GM19023 (cell line): Measurements from ENCODE around the gene PPM1H.

Experiments
- ATAC-seq: cut with Tn5 transposase; IDR thresholded peaks from one replicate; pipeline ENCODE4 v1.9.1; 2021; ENCODE audit warnings: mild to moderate bottlenecking, moderate library complexity; ENCODE audit not compliant: unreplicated experiment

Gene PPM1H

GRCh38 chr12:62627181-62627580, 307.8 kb downstream of the PPM1H start:
- ATAC-seq: no peak

GRCh38 chr12:62625228-62625627, 309.7 kb downstream of the PPM1H start:
- ATAC-seq: no peak

- ATAC-seq: no peak
Measured at GRCh38 chr12:62622177-62622576, 312.8 kb downstream of the PPM1H start.

GRCh38 chr12:62621101-62621638, 313.8 kb downstream of the PPM1H start:
- ATAC-seq: no peak

- no peak for ATAC-seq
Measured at GRCh38 chr12:62618930-62619329, 316.0 kb downstream of the PPM1H start.

- ATAC-seq: no peak
Measured at GRCh38 chr12:62618319-62618718, 316.6 kb downstream of the PPM1H start.

GRCh38 chr12:62613081-62613480, 321.9 kb downstream of the PPM1H start:
- no peak for ATAC-seq

GRCh38 chr12:62606654-62607053, 328.3 kb downstream of the PPM1H start:
- no peak for ATAC-seq

- no peak for ATAC-seq
Measured at GRCh38 chr12:62605981-62606380, 329.0 kb downstream of the PPM1H start.

- no peak for ATAC-seq
Measured at GRCh38 chr12:62604871-62605270, 330.1 kb downstream of the PPM1H start.

GRCh38 chr12:62604373-62604772, 330.6 kb downstream of the PPM1H start:
- no peak for ATAC-seq

GRCh38 chr12:62603811-62604098, 331.2 kb downstream of the PPM1H start:
- ATAC-seq: no peak

- peak; percentile 65 for ATAC-seq
Measured at GRCh38 chr12:62603061-62603810, 331.7 kb downstream of the PPM1H start.

GRCh38 chr12:62602255-62603060, 332.5 kb downstream of the PPM1H start:
- peak; percentile 67 for ATAC-seq

GRCh38 chr12:62601765-62602164, 333.2 kb downstream of the PPM1H start:
- ATAC-seq: no peak

- ATAC-seq: no peak
Measured at GRCh38 chr12:62599854-62600437, 335.0 kb downstream of the PPM1H start.

GRCh38 chr12:62598846-62599245, 336.1 kb downstream of the PPM1H start:
- no peak for ATAC-seq

- no peak for ATAC-seq
Measured at GRCh38 chr12:62597253-62597652, 337.7 kb downstream of the PPM1H start.
